Iris pigment epithelial cell (primary cell): ENCODE results near the gene TMEM255B.
"Not testable (repeated sequence)": the region's sequence is repeated elsewhere in the genome, so short reads cannot be mapped to it uniquely, and the experiment has no call there.

Source experiments
- DNase-seq: peaks from one replicate; pipeline ENCODE4 v3.0.0-alpha.2; 2011; ENCODE audit warnings: low read depth

The TMEM255B gene

DNA sequence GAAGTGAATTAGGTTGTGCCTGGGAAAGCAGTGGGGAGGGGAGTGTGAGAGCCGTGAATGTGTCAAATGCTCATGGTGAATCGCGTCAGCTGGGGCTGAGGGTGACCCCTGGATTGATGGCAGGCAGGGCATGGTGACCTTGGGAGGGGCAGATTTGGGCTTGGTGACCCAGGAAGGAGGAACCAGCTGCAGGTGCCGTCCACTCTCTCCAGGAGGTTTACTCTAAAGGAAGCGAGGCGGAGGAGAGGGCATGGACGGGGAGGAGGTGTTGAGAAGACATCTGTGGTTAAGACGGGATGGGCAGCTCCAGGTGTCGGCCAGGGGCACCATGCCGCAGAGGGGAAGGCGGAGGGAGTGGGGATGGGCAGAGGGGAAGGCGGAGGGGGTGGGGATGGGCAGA, 28.7 kb downstream of the TMEM255B start:
- no peak for DNase-seq

DNA sequence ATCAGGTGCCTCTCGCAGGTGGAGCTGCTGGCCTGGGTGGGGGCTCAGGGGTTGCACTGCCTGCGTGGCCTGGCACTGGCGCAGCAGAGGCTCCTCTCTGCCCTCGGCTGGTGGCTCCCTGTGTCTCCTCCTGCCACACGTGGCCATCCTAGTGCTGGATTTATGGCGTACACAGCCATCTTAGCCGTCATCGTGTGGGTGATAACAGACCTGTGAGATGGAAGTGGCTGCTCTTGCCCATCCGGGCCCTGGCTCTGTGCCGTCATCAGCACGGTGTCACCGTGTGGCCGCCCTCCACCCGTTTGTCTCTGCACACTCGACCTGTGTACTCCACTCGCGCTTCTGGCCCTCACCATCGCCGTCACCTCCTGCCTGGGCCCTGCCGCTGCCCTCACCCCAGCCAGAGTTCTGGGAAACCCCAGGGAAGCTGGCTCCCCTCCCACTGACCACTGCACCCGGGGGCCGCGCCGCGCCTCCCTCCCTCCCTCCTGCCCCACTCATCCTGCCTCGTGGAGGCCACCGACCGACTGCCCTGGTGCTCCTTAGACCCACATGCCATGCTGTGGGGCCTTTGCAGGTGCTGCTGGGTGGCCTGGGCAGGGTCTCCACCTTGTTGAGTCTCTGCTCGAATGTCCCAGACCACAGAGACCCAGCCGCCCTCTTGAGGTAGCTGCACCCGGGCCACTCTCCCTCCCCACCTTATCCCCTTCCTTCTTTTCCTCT, 29.5 kb downstream of the TMEM255B start:
- no peak for DNase-seq

- DNase-seq: no peak
Measured at GRCh38 chr13:113789167-113789566, 30.1 kb downstream of the TMEM255B start.

GRCh38 chr13:113789931-113790330, 30.9 kb downstream of the TMEM255B start:
- DNase-seq: not testable (repeated sequence)

- DNase-seq: no peak
Measured at GRCh38 chr13:113791226-113791625, 32.2 kb downstream of the TMEM255B start.

DNA sequence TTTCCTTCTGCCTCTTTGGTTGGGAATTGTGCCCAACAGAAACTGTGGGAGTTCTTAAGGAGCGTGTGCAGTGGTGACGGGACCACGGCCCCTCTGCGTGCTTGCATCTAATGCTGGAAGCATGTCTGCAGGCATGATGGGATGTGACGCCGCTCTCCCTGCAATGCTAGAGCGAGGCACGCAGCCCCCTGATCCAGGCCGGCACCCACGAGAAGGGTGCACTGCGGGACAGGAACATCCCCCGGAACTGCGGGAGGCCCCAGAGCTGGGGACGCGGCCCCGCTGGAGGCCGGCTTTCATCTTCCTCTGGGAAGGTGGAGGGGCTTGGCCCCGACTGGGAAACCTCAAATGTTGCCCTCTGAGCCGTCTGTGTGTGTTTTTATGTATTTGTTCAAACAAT, 32.7 kb downstream of the TMEM255B start:
- no peak for DNase-seq

DNA sequence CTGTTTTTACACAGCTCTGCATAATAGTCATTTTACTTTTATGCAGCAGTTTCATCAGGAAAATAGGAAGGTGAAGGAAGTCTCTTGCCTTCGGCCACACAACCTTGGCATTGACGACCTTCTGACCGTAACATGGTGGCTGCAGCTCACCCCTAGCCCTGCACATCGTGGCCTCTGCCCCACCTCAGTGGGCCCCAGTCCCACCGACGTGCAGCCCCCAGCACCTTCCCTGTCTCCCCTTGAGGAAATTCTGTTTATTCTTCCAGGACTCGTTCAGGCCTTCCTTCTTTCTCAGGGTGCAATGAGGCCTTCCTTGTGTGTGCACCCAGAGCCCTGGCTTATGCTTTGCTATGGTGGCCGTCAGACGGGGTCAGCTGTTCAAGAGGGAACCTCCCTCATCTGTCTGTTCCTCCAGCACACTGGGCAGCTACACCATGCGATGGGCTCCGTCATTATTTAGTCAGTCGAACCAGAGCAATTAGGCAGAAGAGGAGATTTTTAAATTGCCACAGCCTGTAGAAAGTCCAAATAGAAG, 33.3 kb downstream of the TMEM255B start:
- no peak for DNase-seq

GRCh38 chr13:113792886-113793717, 34.1 kb downstream of the TMEM255B start:
- no peak for DNase-seq

GRCh38 chr13:113793718-113794085, 34.7 kb downstream of the TMEM255B start:
- DNase-seq: no peak

DNA sequence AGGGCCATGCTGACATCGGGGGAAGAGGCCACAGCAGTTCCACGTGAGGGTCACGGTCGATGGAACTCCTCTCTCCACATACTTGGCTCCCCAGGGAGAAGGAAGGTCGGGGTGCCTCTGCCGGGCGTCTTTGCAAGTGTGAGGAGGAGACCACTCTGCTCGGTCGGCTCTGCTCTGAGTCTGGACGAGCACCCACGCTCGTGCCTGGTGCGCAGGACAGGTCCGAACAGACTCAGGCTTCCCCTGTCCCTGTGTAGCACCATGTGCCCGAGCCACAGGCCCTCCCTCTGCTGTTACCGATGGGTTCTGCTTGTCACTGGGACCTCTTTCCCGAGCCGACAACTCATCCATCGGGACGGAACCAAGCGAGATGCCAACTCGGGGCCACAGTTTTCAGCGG, 35.1 kb downstream of the TMEM255B start:
- DNase-seq: no peak

- DNase-seq: no peak
Measured at GRCh38 chr13:113794764-113795173, 35.7 kb downstream of the TMEM255B start.

DNA sequence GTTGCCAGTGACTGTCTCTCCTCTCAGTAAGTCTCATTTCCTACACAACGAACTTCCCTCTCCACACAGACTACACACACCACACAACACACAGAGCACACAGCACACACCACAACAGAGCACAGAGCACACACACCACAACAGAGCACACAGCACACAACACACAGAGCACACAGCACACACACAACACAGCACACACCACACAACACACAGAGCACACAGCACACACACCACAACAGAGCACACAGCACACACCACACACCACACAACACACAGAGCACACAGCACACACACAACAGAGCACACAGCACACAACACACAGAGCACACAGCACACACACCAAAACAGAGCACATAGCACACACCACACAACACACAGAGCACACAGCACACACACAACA, 36.3 kb downstream of the TMEM255B start:
- DNase-seq: not testable (repeated sequence)

GRCh38 chr13:113796211-113796963, 37.4 kb downstream of the TMEM255B start:
- DNase-seq: no peak

GRCh38 chr13:113796964-113797676, 38.1 kb downstream of the TMEM255B start:
- DNase-seq: no peak

DNA sequence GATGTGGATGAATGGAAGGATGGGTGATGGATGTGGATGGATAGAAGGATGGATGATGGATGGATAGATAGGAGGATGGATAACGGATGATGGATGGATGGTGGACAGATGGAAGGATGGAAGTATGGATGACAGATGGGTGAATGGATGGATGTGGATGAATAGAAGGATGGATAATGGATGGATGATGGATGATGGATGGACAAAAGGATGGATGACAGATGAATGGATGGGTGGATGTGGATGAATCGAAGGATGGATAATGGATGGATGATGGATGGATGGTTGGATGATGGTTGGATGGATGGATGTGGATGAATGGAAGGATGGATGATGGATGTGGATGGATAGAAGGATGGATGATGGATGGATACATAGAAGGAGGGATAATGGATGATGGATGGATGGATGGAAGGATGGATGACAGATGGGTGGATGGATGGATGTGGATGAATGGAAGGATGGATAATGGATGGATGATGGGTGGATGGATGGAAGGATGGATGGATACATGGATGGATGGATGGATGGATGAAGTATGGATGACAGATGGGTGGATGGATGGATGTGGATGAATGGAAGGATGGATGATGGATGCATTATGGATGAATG, 39.3 kb downstream of the TMEM255B start:
- no peak for DNase-seq

- DNase-seq: no peak
Measured at GRCh38 chr13:113800576-113800926, 41.5 kb downstream of the TMEM255B start.

DNA sequence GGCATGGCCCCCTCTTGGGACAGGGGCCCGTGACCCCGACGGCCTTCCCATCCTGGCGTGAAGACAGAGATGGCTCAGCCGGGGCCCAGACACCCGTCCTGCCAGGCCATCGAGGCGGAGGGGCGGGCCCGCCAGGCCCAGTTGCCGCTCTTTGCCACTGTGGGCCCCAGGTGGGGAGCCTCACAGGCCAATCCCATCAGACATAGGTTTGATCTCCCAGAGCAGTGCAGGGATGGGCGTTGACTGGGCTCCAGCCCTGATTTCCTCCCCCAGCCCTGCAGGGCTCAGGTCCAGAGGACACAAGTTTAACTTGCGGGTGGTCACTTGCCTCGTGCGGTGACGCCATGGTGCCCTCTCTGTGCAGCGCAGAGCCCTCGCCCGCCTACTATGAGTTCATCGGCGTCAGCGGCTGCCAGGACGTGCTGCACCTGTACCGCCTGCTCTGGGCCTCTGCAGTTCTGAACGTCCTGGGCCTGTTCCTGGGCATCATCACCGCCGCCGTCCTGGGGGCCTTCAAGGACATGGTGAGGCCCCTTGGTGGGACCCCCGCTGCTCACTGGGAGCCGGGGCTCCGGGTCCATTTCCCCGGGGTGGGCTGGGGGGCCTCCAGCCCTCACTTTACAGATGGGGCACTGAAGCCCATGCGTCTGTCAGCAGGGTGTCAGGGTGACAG, 42.4 kb downstream of the TMEM255B start:
- no peak for DNase-seq

DNA sequence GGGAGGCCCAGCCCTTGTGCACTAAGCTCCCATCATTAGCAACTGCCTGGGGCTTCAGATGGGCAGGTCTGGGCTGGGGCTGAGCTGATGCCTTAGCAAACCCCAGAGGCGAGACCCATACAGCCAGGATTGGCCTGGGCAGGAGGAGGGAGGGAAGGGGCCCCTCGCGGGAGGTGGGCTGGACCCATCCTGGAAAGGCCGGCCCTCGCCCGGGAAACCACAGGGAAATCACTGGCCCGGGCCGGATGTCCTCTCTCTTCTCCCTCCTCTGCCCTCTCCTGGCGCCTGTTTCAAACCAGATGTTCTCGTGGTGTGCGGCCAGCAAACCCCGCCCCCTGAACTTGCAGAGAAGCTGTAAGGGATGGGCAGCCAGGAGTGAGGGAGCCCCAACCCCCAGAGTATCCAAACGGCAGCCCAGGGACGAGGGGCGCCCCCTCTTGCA, 43.1 kb downstream of the TMEM255B start:
- DNase-seq: peak; percentile 66

- DNase-seq: no peak
Measured at GRCh38 chr13:113802761-113803160, 43.7 kb downstream of the TMEM255B start.

DNA sequence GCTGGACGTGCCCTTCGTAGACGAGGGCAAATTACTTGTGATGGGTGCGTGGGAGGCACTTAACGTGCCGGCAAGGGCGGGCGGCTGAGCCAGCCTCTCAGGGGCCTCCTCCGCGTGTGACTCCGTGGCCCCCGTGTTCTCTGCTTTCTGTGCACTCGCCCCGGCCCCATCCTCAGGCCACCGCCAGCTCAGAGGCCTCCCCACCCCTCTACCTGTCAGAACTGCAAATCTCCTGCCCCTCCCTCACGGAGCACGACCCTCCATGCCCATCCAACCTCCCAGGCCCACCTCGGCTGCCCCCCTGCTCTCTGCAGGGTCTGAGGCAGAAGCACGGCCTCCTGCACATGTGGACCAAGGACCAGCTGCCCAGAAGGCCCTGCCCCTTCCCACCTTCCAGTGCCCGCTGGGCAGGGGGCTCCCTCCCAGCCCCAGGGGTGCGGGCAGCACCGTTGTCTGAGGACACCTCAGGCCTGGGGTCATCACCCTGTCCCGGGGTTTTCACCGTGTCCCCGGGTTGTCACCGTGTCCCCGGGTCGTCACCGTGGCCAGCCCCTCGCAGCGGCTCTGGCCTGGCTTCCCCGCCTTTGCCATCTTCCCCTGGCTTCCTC, 44.5 kb downstream of the TMEM255B start:
- no peak for DNase-seq
